Central memory CD8-positive, alpha-beta T cell (primary cell): ENCODE measurements around the gene ORMDL3.

Experiments used
- ATAC-seq: fragments of 150-1000 bp; cut with Tn5 transposase; replicated peaks from 2 replicates; pipeline ENCODE4 v1.10.0; 2022; ENCODE audit warnings: mild to moderate bottlenecking, moderate FRiP score, moderate number of reproducible peaks; ENCODE audit not compliant: poor library complexity, severe bottlenecking; ENCODE audit errors: extremely low read depth
- DNase-seq, 2 donors: peaks; one replicate each; pipeline ENCODE4 v3.0.0; 2021; ENCODE audit warnings: low spot score in 2 of 2
- H3K27ac Mint-ChIP-seq: one replicate; pipeline ENCODE4 v1.8.0; 2022; ENCODE audit warnings: low read depth, mild to moderate bottlenecking, moderate library complexity, mixed read lengths
- H3K27me3 Mint-ChIP-seq: one replicate; pipeline ENCODE4 v1.8.0; 2022; ENCODE audit warnings: mixed read lengths
- H3K36me3 Mint-ChIP-seq: one replicate; pipeline ENCODE4 v1.8.0; 2022; ENCODE audit warnings: mild to moderate bottlenecking, moderate library complexity, mixed read lengths; ENCODE audit not compliant: insufficient read depth
- H3K4me1 Mint-ChIP-seq: one replicate; pipeline ENCODE4 v1.8.0; 2022; ENCODE audit warnings: mixed read lengths
- H3K4me3 Mint-ChIP-seq: one replicate; pipeline ENCODE4 v1.8.0; 2022; ENCODE audit warnings: mild to moderate bottlenecking, moderate library complexity, mixed read lengths
- H3K9me3 Mint-ChIP-seq: one replicate; pipeline ENCODE4 v1.8.0; 2022; ENCODE audit warnings: mixed read lengths

The ORMDL3 gene

GRCh38 chr17:39943702-39944392, 16.4 kb upstream of the ORMDL3 start:
- Mint-ChIP-seq H3K36me3 (no peaks in the 10 kb centered on the region), H3K27me3 (no peaks in the 10 kb centered on the region), H3K27ac (no peak overlapping the region), H3K9me3 (no peaks in the 10 kb centered on the region), H3K4me3 (no peak overlapping the region), H3K4me1 (peaks cover 6% of the 10 kb centered on the region)
- DNase-seq (no peak), ATAC-seq (no peak)

GRCh38 chr17:39939588-39940419, 12.4 kb upstream of the ORMDL3 start:
- Mint-ChIP-seq H3K4me1 (peaks cover 6% of the 10 kb centered on the region), H3K9me3 (no peaks in the 10 kb centered on the region), H3K36me3 (no peaks in the 10 kb centered on the region), H3K4me3 (no peak overlapping the region), H3K27me3 (no peaks in the 10 kb centered on the region), H3K27ac (no peak overlapping the region)
- ATAC-seq = peak; percentile 58
- DNase-seq = no peak

- no peak for DNase-seq
- no peak for ATAC-seq
- Mint-ChIP-seq H3K9me3 (no peaks in the 10 kb centered on the region), H3K4me1 (peaks cover 6% of the 10 kb centered on the region), H3K27ac (no peak overlapping the region), H3K4me3 (no peak overlapping the region), H3K36me3 (no peaks in the 10 kb centered on the region), H3K27me3 (no peaks in the 10 kb centered on the region)
Observed at GRCh38 chr17:39939106-39939505, 11.7 kb upstream of the ORMDL3 start.

GRCh38 chr17:39938140-39938869, 10.9 kb upstream of the ORMDL3 start:
- Mint-ChIP-seq H3K4me3 (no peak overlapping the region), H3K4me1 (peaks cover 6% of the 10 kb centered on the region), H3K27me3 (no peaks in the 10 kb centered on the region), H3K9me3 (no peaks in the 10 kb centered on the region), H3K27ac (no peak overlapping the region), H3K36me3 (no peaks in the 10 kb centered on the region)
- DNase-seq (no peak), ATAC-seq (no peak)

- H3K4me3 Mint-ChIP-seq = no peak overlapping the region
- ATAC-seq (no peak), DNase-seq (no peak)
- H3K9me3 Mint-ChIP-seq = no peaks in the 10 kb centered on the region
- H3K27ac Mint-ChIP-seq = no peak overlapping the region
- peaks cover 6% of the 10 kb centered on the region for H3K4me1 Mint-ChIP-seq
- H3K27me3 Mint-ChIP-seq = no peaks in the 10 kb centered on the region
- no peaks in the 10 kb centered on the region for H3K36me3 Mint-ChIP-seq
Observed at GRCh38 chr17:39937447-39937846, 10.0 kb upstream of the ORMDL3 start.

- H3K27me3 Mint-ChIP-seq = no peaks in the 10 kb centered on the region
- no peaks in the 10 kb centered on the region for H3K36me3 Mint-ChIP-seq
- H3K4me3 Mint-ChIP-seq = no peak overlapping the region
- H3K4me1 Mint-ChIP-seq = peaks cover 6% of the 10 kb centered on the region
- H3K27ac Mint-ChIP-seq = no peak overlapping the region
- ATAC-seq (no peak), DNase-seq (no peak)
- H3K9me3 Mint-ChIP-seq = no peaks in the 10 kb centered on the region
Observed at GRCh38 chr17:39935909-39936308, 8.5 kb upstream of the ORMDL3 start.

- Mint-ChIP-seq H3K4me3 (no peak overlapping the region), H3K4me1 (peaks cover under 1% of the 10 kb centered on the region), H3K27me3 (no peaks in the 10 kb centered on the region), H3K36me3 (no peaks in the 10 kb centered on the region), H3K9me3 (no peaks in the 10 kb centered on the region), H3K27ac (no peak overlapping the region)
- DNase-seq = no peak
- no peak for ATAC-seq
Observed at GRCh38 chr17:39934324-39934723, 6.9 kb upstream of the ORMDL3 start.

GRCh38 chr17:39933912-39934311, 6.5 kb upstream of the ORMDL3 start:
- no peaks in the 10 kb centered on the region for H3K36me3 Mint-ChIP-seq
- ATAC-seq (no peak), DNase-seq (no peak)
- no peak overlapping the region for H3K4me3 Mint-ChIP-seq
- H3K9me3 Mint-ChIP-seq = no peaks in the 10 kb centered on the region
- no peaks in the 10 kb centered on the region for H3K27me3 Mint-ChIP-seq
- H3K4me1 Mint-ChIP-seq = no peaks in the 10 kb centered on the region
- H3K27ac Mint-ChIP-seq = no peak overlapping the region

GRCh38 chr17:39929646-39930407, 2.4 kb upstream of the ORMDL3 start:
- no peak overlapping the region for H3K27ac Mint-ChIP-seq
- no peak overlapping the region for H3K4me3 Mint-ChIP-seq
- peaks cover 27% of the 10 kb centered on the region for H3K4me1 Mint-ChIP-seq
- no peaks in the 10 kb centered on the region for H3K27me3 Mint-ChIP-seq
- no peak for DNase-seq
- no peaks in the 10 kb centered on the region for H3K9me3 Mint-ChIP-seq
- H3K36me3 Mint-ChIP-seq = peaks cover 8% of the 10 kb centered on the region
- no peak for ATAC-seq

GRCh38 chr17:39928858-39929645, 1.7 kb upstream of the ORMDL3 start:
- no peak for ATAC-seq
- Mint-ChIP-seq H3K27ac (no peak overlapping the region), H3K9me3 (no peaks in the 10 kb centered on the region), H3K27me3 (no peaks in the 10 kb centered on the region), H3K4me1 (peaks cover 35% of the 10 kb centered on the region), H3K36me3 (peaks cover 16% of the 10 kb centered on the region), H3K4me3 (no peak overlapping the region)
- no peak for DNase-seq

- peak overlapping the region; percentile 78 for H3K27ac Mint-ChIP-seq
- no peaks in the 10 kb centered on the region for H3K9me3 Mint-ChIP-seq
- no peaks in the 10 kb centered on the region for H3K27me3 Mint-ChIP-seq
- peaks cover 40% of the 10 kb centered on the region for H3K4me1 Mint-ChIP-seq
- ATAC-seq (no peak), DNase-seq (no peak)
- H3K4me3 Mint-ChIP-seq = peak overlapping the region; percentile 94
- H3K36me3 Mint-ChIP-seq = peaks cover 21% of the 10 kb centered on the region
Observed at GRCh38 chr17:39927929-39928857, 792 bp upstream of the ORMDL3 start.
